Measurements from ENCODE around the gene GSG1L2. TPM values are rescaled to one million over a fixed set of nuclear protein-coding genes. Genes with fewer than 3 reads are reported as not detected.

The GSG1L2 gene
- total RNA-seq, 1 experiment from 2014 or later: not detected

DNA sequence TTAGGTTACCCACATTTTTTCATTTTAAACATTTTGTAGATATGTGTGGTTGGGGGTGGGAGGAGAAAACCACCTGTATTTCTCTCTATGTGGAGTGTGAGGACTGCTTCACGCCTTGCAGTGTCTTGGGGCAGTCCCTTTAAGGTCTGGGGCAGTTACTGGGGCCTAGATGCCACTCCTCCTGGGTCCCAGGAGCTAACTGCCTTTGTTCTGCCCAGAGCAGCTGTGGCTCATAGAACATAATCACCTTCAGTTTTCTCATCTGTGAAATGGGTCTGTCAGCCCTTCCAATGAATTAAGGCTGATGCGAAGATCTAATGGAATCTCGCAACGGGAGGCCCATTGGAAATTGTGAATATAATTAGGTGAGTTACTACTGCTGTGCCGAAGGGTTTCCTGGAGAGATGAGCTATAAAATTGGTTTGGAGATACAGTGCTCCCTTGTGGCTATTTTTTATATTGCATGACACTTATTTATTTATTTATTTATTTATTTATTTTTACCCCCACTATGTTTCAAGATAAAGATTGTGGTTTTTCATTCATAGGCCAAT lies 53.4 kb downstream of the GSG1L2 start:
- peaks cover 13% of the 10 kb centered on the region; the same call in 1 of the 2 replicates for H3K27me3 ChIP-seq (ENCODE audit: insufficient read depth, low read length)
- ATAC-seq (peak; percentile 73), DNase-seq (ENCODE audit: low read depth, low spot score) (peak; percentile 34)
- POLR2A ChIA-PET: interaction anchor here (0.9 kb wide), 1 partner anchor 19 kb away, joined by 3 read pairs; no protein-coding TSS in a partner anchor
- no peaks in the 10 kb centered on the region for H3K79me2 ChIP-seq (ENCODE audit: insufficient read depth, low read length)
- H2AFZ ChIP-seq (ENCODE audit: low read depth, low read length, poor library complexity, severe bottlenecking): peak overlapping the region; percentile 92
- no peaks in the 10 kb centered on the region for H3K9me3 ChIP-seq (ENCODE audit: control insufficient read depth in 1 of 2, insufficient read depth in 1 of 2, low read depth in 1 of 2, low read length in 2 of 2)
- H3K4me2 ChIP-seq (ENCODE audit: low read length): peak overlapping the region; percentile 39; the same call in 1 of the 2 replicates
- no peak overlapping the region for H3K9ac ChIP-seq (ENCODE audit: low read length)
- TF ChIP-seq, protein P1, sequence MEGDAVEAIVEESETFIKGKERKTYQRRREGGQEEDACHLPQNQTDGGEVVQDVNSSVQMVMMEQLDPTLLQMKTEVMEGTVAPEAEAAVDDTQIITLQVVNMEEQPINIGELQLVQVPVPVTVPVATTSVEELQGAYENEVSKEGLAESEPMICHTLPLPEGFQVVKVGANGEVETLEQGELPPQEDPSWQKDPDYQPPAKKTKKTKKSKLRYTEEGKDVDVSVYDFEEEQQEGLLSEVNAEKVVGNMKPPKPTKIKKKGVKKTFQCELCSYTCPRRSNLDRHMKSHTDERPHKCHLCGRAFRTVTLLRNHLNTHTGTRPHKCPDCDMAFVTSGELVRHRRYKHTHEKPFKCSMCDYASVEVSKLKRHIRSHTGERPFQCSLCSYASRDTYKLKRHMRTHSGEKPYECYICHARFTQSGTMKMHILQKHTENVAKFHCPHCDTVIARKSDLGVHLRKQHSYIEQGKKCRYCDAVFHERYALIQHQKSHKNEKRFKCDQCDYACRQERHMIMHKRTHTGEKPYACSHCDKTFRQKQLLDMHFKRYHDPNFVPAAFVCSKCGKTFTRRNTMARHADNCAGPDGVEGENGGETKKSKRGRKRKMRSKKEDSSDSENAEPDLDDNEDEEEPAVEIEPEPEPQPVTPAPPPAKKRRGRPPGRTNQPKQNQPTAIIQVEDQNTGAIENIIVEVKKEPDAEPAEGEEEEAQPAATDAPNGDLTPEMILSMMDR (IDR thresholded peaks at IDR 0.05 in 2 of 3, conservative IDR thresholded peaks at IDR 0.05 in 1 of 3; ENCODE audit: borderline replicate concordance in 1 of 3, insufficient read depth in 1 of 3, low read depth in 2 of 3, low read length in 2 of 3): peak; percentile 26 to 38 (median 33); a peak in 3 of 6 replicates
- TF ChIP-seq JUND (IDR thresholded peaks at IDR 0.05): no peak
- peak; percentile 51 for TF ChIP-seq RAD21 (IDR thresholded peaks at IDR 0.05; ENCODE audit: low read depth)
- H3K4me3 ChIP-seq (replicated peaks in 1 of 2; ENCODE audit: low read depth in 1 of 2, low read length in 2 of 2): no peak overlapping the region
- H3K27ac ChIP-seq (ENCODE audit: low read depth, low read length): no peak overlapping the region
- RAD21 ChIA-PET (ENCODE audit: low non-redundant PET in 1 of 2, low total read pairs in 2 of 2, uncharacterized antibody in 2 of 2, unreplicated experiment in 2 of 2): interaction anchor here in 1 of 2 experiments (0.7 to 1.6 kb wide), 2 partner anchors 51 to 140 kb away, joined by 3 to 7 read pairs; no protein-coding TSS in a partner anchor
- no peaks in the 10 kb centered on the region for H3K36me3 ChIP-seq (ENCODE audit: control insufficient read depth in 1 of 2, insufficient read depth in 2 of 2, low read length in 2 of 2)
- BruUV-seq (replicated peaks): no TSS peak
- CTCF ChIA-PET: interaction anchor here (0.6 to 1.3 kb wide), 21 partner anchors 10 to 192 kb away, joined by 3 to 30 read pairs (median 5); partner anchors contain the start of genes CFAP52, DHRS7C and STX8
- H4K20me1 ChIP-seq (ENCODE audit: insufficient read depth): no peaks in the 10 kb centered on the region
- H3K9me2 ChIP-seq (ENCODE audit: insufficient read depth): no peaks in the 10 kb centered on the region
- intact Hi-C loops (cut with micrococcal nuclease): loop anchor here (1.0 to 2.0 kb wide), 2 partner anchors 39 to 192 kb away; partner anchors contain the start of gene CFAP52
- peaks cover 0 to 3% of the 10 kb centered on the region in 2 experiments; a peak in 1 of 4 replicates for H3K4me1 ChIP-seq (ENCODE audit: control insufficient read depth in 1 of 2, insufficient read depth in 2 of 2, low read length in 2 of 2)

DNA sequence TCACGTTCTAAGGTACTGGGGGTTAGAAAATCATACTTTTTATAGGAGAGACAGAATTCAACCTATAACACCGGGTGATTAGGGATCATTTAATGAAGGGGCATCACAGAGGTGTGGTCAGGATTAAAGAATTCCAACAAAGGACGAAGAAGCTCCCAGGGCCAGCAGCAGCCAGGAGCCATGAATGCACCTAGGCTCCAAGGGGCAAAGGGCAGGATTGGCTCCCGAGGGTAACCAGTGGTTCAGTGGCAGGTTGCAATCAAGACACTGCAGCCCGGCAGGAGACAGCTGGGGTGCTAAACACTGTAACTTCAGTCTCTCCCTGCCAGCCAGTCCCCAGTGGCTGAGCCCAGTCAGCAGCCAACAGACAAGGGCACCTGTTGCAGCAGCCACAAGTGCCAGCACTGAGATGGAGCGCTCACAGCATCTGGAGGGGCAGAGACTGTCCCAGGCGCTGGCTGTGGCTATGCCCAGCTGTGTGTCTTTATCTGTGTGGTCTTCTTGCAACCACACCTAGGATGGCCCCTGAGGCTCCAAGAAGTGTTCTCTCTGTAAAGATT lies 54.4 kb downstream of the GSG1L2 start:
- Histone ChIP-seq H3K9me2 (ENCODE audit: insufficient read depth) (no peaks in the 10 kb centered on the region), H3K4me2 (ENCODE audit: low read length) (no peak overlapping the region), H4K20me1 (ENCODE audit: insufficient read depth) (no peaks in the 10 kb centered on the region), H3K27ac (ENCODE audit: low read depth, low read length) (no peak overlapping the region), H3K9me3 (ENCODE audit: control insufficient read depth in 1 of 2, insufficient read depth in 1 of 2, low read depth in 1 of 2, low read length in 2 of 2) (no peaks in the 10 kb centered on the region), H3K9ac (ENCODE audit: low read length) (no peak overlapping the region), H3K4me3 (replicated peaks in 1 of 2; ENCODE audit: low read depth in 1 of 2, low read length in 2 of 2) (no peak overlapping the region), H2AFZ (ENCODE audit: low read depth, low read length, poor library complexity, severe bottlenecking) (no peak overlapping the region), H3K27me3 (ENCODE audit: insufficient read depth, low read length) (peaks cover 17% of the 10 kb centered on the region; the same call in 1 of the 2 replicates), H3K36me3 (ENCODE audit: control insufficient read depth in 1 of 2, insufficient read depth in 2 of 2, low read length in 2 of 2) (no peaks in the 10 kb centered on the region), H3K4me1 (ENCODE audit: control insufficient read depth in 1 of 2, insufficient read depth in 2 of 2, low read length in 2 of 2) (peaks cover 0 to 3% of the 10 kb centered on the region in 2 experiments; a peak in 1 of 4 replicates), H3K79me2 (ENCODE audit: insufficient read depth, low read length) (no peaks in the 10 kb centered on the region)
- DNase-seq (ENCODE audit: low read depth, low spot score) (no peak), ATAC-seq (no peak)
- RAD21 ChIA-PET (ENCODE audit: low non-redundant PET in 1 of 2, low total read pairs in 2 of 2, uncharacterized antibody in 2 of 2, unreplicated experiment in 2 of 2): interaction anchor here in 1 of 2 experiments (1.6 kb wide), 1 partner anchor 139 kb away, joined by 3 read pairs; no protein-coding TSS in a partner anchor
- POLR2A ChIA-PET: no interaction called here
- CTCF ChIA-PET: no interaction called here
- BruUV-seq (replicated peaks): no TSS peak
- intact Hi-C loops (cut with micrococcal nuclease): no loop called here
- no peak for TF ChIP-seq SRF (IDR thresholded peaks at IDR 0.05; ENCODE audit: low read depth)
- no peak for TF ChIP-seq SP1 (IDR thresholded peaks at IDR 0.05; ENCODE audit: low read depth)
- no peak for TF ChIP-seq YY1 (IDR thresholded peaks at IDR 0.05; ENCODE audit: extremely low read depth, insufficient replicate concordance, low read depth, low read length)
- no peak for TF ChIP-seq TCF7L2 (IDR thresholded peaks at IDR 0.05; ENCODE audit: borderline replicate concordance, extremely low read depth, insufficient read depth, insufficient read length)
- no peak for TF ChIP-seq EZH2phosphoT487 (IDR thresholded peaks at IDR 0.05; ENCODE audit: borderline replicate concordance)
- TF ChIP-seq, protein P2, sequence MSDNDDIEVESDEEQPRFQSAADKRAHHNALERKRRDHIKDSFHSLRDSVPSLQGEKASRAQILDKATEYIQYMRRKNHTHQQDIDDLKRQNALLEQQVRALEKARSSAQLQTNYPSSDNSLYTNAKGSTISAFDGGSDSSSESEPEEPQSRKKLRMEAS (IDR thresholded peaks at IDR 0.05): no peak
- TF ChIP-seq POLR2AphosphoS5 (IDR thresholded peaks at IDR 0.05; ENCODE audit: low read depth, low read length): no peak
- TF ChIP-seq CBX3 (IDR thresholded peaks at IDR 0.05; ENCODE audit: low read depth): no peak
- TF ChIP-seq, protein P3, sequence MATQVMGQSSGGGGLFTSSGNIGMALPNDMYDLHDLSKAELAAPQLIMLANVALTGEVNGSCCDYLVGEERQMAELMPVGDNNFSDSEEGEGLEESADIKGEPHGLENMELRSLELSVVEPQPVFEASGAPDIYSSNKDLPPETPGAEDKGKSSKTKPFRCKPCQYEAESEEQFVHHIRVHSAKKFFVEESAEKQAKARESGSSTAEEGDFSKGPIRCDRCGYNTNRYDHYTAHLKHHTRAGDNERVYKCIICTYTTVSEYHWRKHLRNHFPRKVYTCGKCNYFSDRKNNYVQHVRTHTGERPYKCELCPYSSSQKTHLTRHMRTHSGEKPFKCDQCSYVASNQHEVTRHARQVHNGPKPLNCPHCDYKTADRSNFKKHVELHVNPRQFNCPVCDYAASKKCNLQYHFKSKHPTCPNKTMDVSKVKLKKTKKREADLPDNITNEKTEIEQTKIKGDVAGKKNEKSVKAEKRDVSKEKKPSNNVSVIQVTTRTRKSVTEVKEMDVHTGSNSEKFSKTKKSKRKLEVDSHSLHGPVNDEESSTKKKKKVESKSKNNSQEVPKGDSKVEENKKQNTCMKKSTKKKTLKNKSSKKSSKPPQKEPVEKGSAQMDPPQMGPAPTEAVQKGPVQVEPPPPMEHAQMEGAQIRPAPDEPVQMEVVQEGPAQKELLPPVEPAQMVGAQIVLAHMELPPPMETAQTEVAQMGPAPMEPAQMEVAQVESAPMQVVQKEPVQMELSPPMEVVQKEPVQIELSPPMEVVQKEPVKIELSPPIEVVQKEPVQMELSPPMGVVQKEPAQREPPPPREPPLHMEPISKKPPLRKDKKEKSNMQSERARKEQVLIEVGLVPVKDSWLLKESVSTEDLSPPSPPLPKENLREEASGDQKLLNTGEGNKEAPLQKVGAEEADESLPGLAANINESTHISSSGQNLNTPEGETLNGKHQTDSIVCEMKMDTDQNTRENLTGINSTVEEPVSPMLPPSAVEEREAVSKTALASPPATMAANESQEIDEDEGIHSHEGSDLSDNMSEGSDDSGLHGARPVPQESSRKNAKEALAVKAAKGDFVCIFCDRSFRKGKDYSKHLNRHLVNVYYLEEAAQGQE (IDR thresholded peaks at IDR 0.05; ENCODE audit: low read depth): no peak
- TF ChIP-seq ZFX (IDR thresholded peaks at IDR 0.05): no peak
